Loucy (cell line): ENCODE results near the gene CPA4.
"Not testable (repeated sequence)": the region's sequence is repeated elsewhere in the genome, so short reads cannot be mapped to it uniquely, and the experiment has no call there.

Source experiments
- H2AFZ ChIP-seq: fragments of 200-600 bp; sonication (generic); 2 replicates; pipeline ENCODE4 v1.6.0; 2016; ENCODE audit warnings: antibody characterized with exemption, mild to moderate bottlenecking, low read length, moderate library complexity
- H3F3A ChIP-seq: fragments of 200-600 bp; 2 replicates; pipeline ENCODE4 v1.6.0; 2016; ENCODE audit warnings: antibody characterized with exemption, low read depth, mild to moderate bottlenecking
- H3K27me3 ChIP-seq: fragments of 200-600 bp; sonication (generic); 2 replicates; pipeline ENCODE4 v1.6.1; 2014; ENCODE audit warnings: low read length, mild to moderate bottlenecking; ENCODE audit not compliant: insufficient read depth, poor library complexity, severe bottlenecking
- H3K36me3 ChIP-seq: fragments of 200-600 bp; sonication (generic); 2 replicates; pipeline ENCODE4 v1.6.1; 2016; ENCODE audit warnings: low read length; ENCODE audit not compliant: insufficient read depth
- H3K4me1 ChIP-seq: fragments of 200-600 bp; sonication (generic); 2 replicates; pipeline ENCODE4 v1.5.1; 2014; ENCODE audit warnings: low read length, mild to moderate bottlenecking; ENCODE audit not compliant: insufficient read depth, poor library complexity, severe bottlenecking
- H3K4me2 ChIP-seq: fragments of 200-600 bp; sonication (generic); 2 replicates; pipeline ENCODE4 v1.6.0; 2014; ENCODE audit warnings: antibody characterized with exemption, low read length, low read depth, mild to moderate bottlenecking; ENCODE audit not compliant: poor library complexity, severe bottlenecking
- H3K4me3 ChIP-seq: fragments of 200-600 bp; sonication (generic); 2 replicates; pipeline ENCODE4 v1.5.1; 2014; ENCODE audit warnings: low read length, mild to moderate bottlenecking, mixed read lengths; ENCODE audit not compliant: poor library complexity, severe bottlenecking
- H3K79me2 ChIP-seq: fragments of 200-600 bp; sonication (generic); 2 replicates; pipeline ENCODE4 v1.6.1; 2014; ENCODE audit warnings: low read length; ENCODE audit not compliant: insufficient read depth
- H3K9ac ChIP-seq: fragments of 200-600 bp; sonication (generic); 2 replicates; pipeline ENCODE4 v1.6.0; 2014; ENCODE audit warnings: mild to moderate bottlenecking, low read depth, low read length, moderate library complexity; ENCODE audit not compliant: poor library complexity, severe bottlenecking
- H3K9me2 ChIP-seq: fragments of 200-600 bp; sonication (generic); replicated peaks from 2 replicates; pipeline ENCODE4 v1.6.1; 2016; ENCODE audit warnings: low read depth, low read length, mixed read lengths
- H3K9me3 ChIP-seq: fragments of 200-600 bp; sonication (generic); 2 replicates; pipeline ENCODE4 v1.6.1; 2014; ENCODE audit warnings: mild to moderate bottlenecking, antibody characterized with exemption, low read length, low read depth; ENCODE audit not compliant: insufficient read depth
- H4K20me1 ChIP-seq: fragments of 200-600 bp; sonication (generic); 2 replicates; pipeline ENCODE4 v1.6.0; 2014; ENCODE audit warnings: antibody characterized with exemption, low read length, mild to moderate bottlenecking; ENCODE audit not compliant: insufficient read depth, poor library complexity, severe bottlenecking
- EZH2phosphoT487 ChIP-seq: fragments of 200-600 bp; IDR thresholded peaks from 2 replicates; pipeline ENCODE4 v1.6.1; 2018; ENCODE audit warnings: antibody characterized with exemption, mild to moderate bottlenecking, moderate library complexity, borderline replicate concordance
- TF ChIP-seq, protein P1 (sequence below): fragments of 200-600 bp; sonication (generic); conservative IDR thresholded peaks from 2 replicates; pipeline ENCODE4 v1.5.1; 2014; ENCODE audit warnings: mild to moderate bottlenecking, antibody characterized with exemption, low read length

The CPA4 gene, protein sequence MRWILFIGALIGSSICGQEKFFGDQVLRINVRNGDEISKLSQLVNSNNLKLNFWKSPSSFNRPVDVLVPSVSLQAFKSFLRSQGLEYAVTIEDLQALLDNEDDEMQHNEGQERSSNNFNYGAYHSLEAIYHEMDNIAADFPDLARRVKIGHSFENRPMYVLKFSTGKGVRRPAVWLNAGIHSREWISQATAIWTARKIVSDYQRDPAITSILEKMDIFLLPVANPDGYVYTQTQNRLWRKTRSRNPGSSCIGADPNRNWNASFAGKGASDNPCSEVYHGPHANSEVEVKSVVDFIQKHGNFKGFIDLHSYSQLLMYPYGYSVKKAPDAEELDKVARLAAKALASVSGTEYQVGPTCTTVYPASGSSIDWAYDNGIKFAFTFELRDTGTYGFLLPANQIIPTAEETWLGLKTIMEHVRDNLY

DNA sequence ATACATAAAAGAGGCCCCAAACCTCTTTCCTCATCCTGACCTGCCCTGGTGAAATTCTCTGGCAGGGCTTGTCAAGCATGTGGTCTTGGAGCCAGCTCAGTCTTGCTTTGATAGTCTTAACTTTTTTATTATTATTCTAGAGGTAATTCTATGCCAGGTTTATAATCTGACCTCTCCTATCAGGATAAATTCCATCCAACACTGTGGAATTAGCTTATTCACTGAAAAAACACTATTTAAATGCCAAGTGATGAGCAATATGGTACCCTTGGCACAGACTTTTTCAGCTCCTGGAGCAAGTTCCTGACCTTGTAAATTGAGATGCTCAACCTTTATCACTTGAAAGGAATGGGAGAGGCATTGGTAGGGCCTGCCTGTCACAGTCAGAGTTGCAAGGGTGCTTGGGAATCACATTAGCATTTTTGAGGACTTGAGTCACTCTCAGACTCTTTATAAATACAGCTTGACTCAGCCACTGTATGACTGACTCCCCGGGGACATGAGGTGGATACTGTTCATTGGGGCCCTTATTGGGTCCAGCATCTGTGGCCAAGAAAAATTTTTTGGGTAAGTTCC lies at the start of gene CPA4:
Gene CPA4, plus strand, starts transcription at position 480 of the 576 bp plus-strand sequence. Its CDS starts 20 bp downstream, at position 500.
- no peaks in the 10 kb centered on the region for H3K79me2 ChIP-seq
- no peaks in the 10 kb centered on the region for H3K4me1 ChIP-seq
- no peak within 1 kb of the TSS for H2AFZ ChIP-seq
- no peak within 1 kb of the TSS for H3K9ac ChIP-seq
- no peak within 1 kb of the TSS for H3K4me2 ChIP-seq
- H3K27me3 ChIP-seq, result no peaks in the 10 kb centered on the region
- H4K20me1 ChIP-seq, result no peaks in the 10 kb centered on the region
- H3K4me3 ChIP-seq, result no peak within 1 kb of the TSS
- H3F3A ChIP-seq, result no peaks in the 10 kb centered on the region
- TF ChIP-seq EZH2phosphoT487, result no peak
- TF ChIP-seq, protein P1, sequence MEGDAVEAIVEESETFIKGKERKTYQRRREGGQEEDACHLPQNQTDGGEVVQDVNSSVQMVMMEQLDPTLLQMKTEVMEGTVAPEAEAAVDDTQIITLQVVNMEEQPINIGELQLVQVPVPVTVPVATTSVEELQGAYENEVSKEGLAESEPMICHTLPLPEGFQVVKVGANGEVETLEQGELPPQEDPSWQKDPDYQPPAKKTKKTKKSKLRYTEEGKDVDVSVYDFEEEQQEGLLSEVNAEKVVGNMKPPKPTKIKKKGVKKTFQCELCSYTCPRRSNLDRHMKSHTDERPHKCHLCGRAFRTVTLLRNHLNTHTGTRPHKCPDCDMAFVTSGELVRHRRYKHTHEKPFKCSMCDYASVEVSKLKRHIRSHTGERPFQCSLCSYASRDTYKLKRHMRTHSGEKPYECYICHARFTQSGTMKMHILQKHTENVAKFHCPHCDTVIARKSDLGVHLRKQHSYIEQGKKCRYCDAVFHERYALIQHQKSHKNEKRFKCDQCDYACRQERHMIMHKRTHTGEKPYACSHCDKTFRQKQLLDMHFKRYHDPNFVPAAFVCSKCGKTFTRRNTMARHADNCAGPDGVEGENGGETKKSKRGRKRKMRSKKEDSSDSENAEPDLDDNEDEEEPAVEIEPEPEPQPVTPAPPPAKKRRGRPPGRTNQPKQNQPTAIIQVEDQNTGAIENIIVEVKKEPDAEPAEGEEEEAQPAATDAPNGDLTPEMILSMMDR, result no peak
- no peaks in the 10 kb centered on the region for H3K9me3 ChIP-seq
- H3K36me3 ChIP-seq, result no peaks in the 10 kb centered on the region
- H3K9me2 ChIP-seq, result no peaks in the 10 kb centered on the region

DNA sequence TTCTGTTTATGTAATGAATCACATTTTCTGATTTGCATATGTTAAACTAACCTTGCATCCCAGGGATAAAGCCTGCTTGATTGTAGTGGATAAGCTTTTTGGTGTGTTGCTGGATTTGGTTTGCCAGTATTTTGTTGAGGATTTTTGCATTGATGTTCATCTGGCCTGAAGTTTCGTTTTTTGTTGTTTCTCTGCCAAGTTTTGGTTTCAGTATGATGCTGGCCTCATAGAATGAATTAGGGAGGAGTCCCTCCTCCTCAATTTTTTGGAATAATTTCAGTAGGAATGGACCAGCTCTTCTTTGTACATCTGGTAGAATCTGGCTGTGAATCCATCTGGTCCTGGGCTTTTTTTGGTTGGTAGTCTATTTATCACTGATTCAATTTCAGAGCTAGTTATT lies 49.5 kb upstream of the CPA4 start:
- H3K9me3 ChIP-seq, H3K27me3 ChIP-seq, H3F3A ChIP-seq, H3K9ac ChIP-seq, H3K9me2 ChIP-seq, H2AFZ ChIP-seq, H3K4me2 ChIP-seq, H3K79me2 ChIP-seq, H3K4me1 ChIP-seq, H3K4me3 ChIP-seq, H4K20me1 ChIP-seq, H3K36me3 ChIP-seq: not testable (repeated sequence)

DNA sequence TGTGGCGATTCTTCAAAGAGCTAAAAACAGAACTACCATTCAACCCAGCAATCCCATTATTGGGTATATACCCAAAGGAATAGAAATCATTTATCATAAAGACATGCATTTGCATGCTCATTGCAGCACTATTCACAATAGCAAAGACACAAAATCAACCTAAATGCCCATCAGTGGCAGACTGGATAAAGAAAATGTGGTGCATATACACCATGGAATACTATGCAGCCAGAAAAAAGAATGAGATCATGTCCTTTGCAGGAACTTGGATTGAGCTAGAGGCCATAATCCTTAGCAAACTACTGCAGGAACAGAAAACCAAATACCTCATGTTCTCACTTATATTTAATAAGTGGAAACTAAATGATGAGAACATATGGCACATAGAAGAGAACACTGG lies 46.5 kb upstream of the CPA4 start:
- H3K79me2 ChIP-seq, H3F3A ChIP-seq, H3K9me3 ChIP-seq, H3K9me2 ChIP-seq, H4K20me1 ChIP-seq, H3K9ac ChIP-seq, H3K27me3 ChIP-seq, H3K4me3 ChIP-seq, H3K4me2 ChIP-seq, H3K4me1 ChIP-seq, H3K36me3 ChIP-seq, H2AFZ ChIP-seq: not testable (repeated sequence)

DNA sequence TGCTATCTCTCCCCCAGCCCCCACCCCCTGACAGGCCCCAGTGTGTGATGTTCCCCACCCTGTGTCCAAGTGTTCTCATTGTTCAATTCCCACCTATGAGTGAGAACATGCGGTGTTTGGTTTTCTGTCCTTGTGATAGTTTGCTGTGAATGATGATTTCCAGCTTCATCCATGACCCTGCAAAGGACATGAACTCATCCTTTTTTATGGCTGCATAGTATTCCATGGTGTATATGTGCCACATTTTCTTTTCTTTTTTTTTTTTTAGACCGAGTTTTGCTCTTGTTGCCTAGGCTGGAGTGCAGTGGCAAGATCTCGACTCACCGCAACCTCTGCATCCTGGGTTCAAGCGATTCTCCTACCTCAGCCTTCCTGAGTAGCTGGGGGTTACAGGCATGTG lies 44.1 kb upstream of the CPA4 start:
- H3K9me3 ChIP-seq, H3K9me2 ChIP-seq, H3K36me3 ChIP-seq, H2AFZ ChIP-seq, H3K9ac ChIP-seq, H3K79me2 ChIP-seq, H3K27me3 ChIP-seq, H3K4me2 ChIP-seq, H3K4me1 ChIP-seq, H3K4me3 ChIP-seq, H4K20me1 ChIP-seq, H3F3A ChIP-seq: not testable (repeated sequence)

DNA sequence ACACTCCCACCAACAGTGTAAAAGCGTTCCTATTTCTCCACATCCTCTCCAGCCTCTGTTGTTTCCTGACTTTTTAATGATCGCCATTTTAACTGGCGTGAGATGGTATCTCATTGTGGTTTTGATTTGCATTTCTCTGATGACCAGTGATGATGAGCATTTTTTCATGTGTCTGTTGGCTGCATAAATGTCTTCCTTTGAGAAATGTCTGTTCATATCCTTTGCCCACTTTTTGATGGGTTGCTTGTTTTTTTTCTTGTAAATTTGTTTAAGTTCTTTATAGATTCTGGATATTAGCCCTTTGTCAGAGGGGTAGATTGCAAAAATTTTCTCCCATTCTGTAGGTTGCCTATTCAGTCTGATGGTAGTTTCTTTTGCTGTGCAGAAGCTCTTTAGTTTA lies 43.3 kb upstream of the CPA4 start:
- not testable (repeated sequence) for H3K9me3 ChIP-seq

More for the DNA sequence above, 43.3 kb upstream of the CPA4 start:
- H3K9ac ChIP-seq, H4K20me1 ChIP-seq, H3K4me3 ChIP-seq, H3K4me2 ChIP-seq, H3K27me3 ChIP-seq, H2AFZ ChIP-seq, H3F3A ChIP-seq, H3K36me3 ChIP-seq, H3K9me2 ChIP-seq, H3K79me2 ChIP-seq, H3K4me1 ChIP-seq: not testable (repeated sequence)
